HUES6 (cell line): ENCODE results near the gene PELI3.

Experiments
- H3K27ac ChIP-seq: 2 replicates; pipeline ENCODE4 v1.7.0; 2013; ENCODE audit warnings: low read depth, mild to moderate bottlenecking, low read length, inconsistent platforms
- H3K27me3 ChIP-seq: 2 replicates; pipeline ENCODE4 v1.6.1; 2013; ENCODE audit warnings: low read length; ENCODE audit not compliant: control insufficient read depth, insufficient read depth
- H3K36me3 ChIP-seq: 2 replicates; pipeline ENCODE4 v1.6.1; 2013; ENCODE audit warnings: low read length; ENCODE audit not compliant: control insufficient read depth, insufficient read depth
- H3K4me1 ChIP-seq: 2 replicates; pipeline ENCODE4 v1.6.1; 2013; ENCODE audit warnings: low read length; ENCODE audit not compliant: control insufficient read depth, insufficient read depth
- H3K4me3 ChIP-seq: 2 replicates; pipeline ENCODE4 v1.5.1; 2013; ENCODE audit warnings: low read depth, low read length
- H3K9ac ChIP-seq: one replicate; pipeline ENCODE4 v1.6.1; 2013; ENCODE audit warnings: mild to moderate bottlenecking, low read length
- H3K9me3 ChIP-seq: 2 replicates; pipeline ENCODE4 v1.6.1; 2013; ENCODE audit warnings: low read depth, low read length; ENCODE audit not compliant: control insufficient read depth, insufficient read depth

PELI3 gene

DNA sequence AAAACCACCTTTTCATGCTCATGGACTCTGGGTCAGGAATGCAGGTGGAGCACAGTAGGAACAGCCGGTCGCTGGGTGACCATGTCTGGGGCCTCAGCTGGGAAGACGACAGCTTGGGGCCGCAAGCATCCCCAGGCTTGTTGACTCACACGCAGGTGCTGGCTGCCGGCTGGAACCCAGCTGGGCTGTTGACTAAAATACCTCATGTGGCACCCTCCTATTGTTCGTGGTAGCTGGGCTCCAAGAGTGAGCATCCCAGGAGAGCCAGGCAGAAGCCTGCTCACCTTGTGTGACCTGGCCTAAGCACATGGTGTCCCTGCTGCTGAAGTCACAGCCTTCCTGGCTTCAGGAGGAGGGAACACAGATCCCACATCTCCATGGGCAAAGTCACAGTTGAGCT is 22.9 kb downstream of the PELI3 start:
- no peaks in the 10 kb centered on the region for H3K27me3 ChIP-seq
- no peaks in the 10 kb centered on the region for H3K9me3 ChIP-seq
- H3K36me3 ChIP-seq, result peaks cover 68% of the 10 kb centered on the region
- H3K4me3 ChIP-seq, result no peak overlapping the region
- no peak overlapping the region for H3K9ac ChIP-seq
- H3K27ac ChIP-seq, result no peak overlapping the region
- 0 out of 2 replicates have a peak, but pooled peaks cover 4% of the 10 kb centered on the region for H3K4me1 ChIP-seq

DNA sequence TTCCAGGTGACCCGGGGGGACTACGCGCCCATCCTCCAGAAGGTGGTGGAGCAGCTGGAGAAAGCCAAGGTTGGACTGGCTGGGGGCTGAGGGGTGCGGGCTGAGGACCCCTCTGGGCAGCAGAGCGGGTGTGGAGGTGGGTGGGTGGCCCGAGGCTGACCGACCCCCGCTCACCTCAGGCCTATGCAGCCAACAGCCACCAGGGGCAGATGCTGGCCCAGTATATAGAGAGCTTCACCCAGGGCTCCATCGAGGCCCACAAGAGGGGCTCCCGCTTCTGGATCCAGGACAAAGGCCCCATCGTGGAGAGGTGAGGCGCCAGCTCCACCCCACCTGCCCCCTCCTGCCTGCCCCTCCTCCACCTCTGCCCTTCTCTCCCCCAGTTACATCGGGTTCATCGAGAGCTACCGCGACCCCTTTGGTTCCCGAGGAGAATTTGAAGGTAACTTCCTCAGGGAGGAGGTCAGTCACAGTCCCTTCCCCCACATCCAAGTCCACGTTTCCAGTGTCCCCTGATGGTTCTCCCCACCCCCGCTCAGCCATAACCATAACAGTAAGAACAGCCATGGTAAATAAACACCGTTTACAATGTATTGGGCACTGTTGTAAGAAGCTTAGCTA is 24.7 kb downstream of the PELI3 start:
- Histone ChIP-seq H3K9me3 (no peaks in the 10 kb centered on the region), H3K27ac (no peak overlapping the region), H3K4me1 (peaks cover 4% of the 10 kb centered on the region; the same call in 1 of the 2 replicates), H3K4me3 (no peak overlapping the region), H3K27me3 (no peaks in the 10 kb centered on the region), H3K36me3 (peaks cover 69% of the 10 kb centered on the region), H3K9ac (no peak overlapping the region)

GRCh38 chr11:66492161-66492865 is 25.6 kb downstream of the PELI3 start:
- H3K4me1 ChIP-seq, result peaks cover 4% of the 10 kb centered on the region; the same call in 1 of the 2 replicates
- H3K36me3 ChIP-seq, result peaks cover 69% of the 10 kb centered on the region
- H3K27me3 ChIP-seq, result no peaks in the 10 kb centered on the region
- no peak overlapping the region for H3K27ac ChIP-seq
- H3K9me3 ChIP-seq, result no peaks in the 10 kb centered on the region
- no peak overlapping the region for H3K9ac ChIP-seq
- H3K4me3 ChIP-seq, result no peak overlapping the region

- Histone ChIP-seq H3K4me3 (no peak overlapping the region), H3K27ac (no peak overlapping the region), H3K9me3 (no peaks in the 10 kb centered on the region), H3K4me1 (peaks cover 4% of the 10 kb centered on the region; the same call in 1 of the 2 replicates), H3K36me3 (peaks cover 65% of the 10 kb centered on the region), H3K27me3 (no peaks in the 10 kb centered on the region), H3K9ac (no peak overlapping the region)
These were observed 26.4 kb downstream of the PELI3 start for GRCh38 chr11:66493130-66493529.

DNA sequence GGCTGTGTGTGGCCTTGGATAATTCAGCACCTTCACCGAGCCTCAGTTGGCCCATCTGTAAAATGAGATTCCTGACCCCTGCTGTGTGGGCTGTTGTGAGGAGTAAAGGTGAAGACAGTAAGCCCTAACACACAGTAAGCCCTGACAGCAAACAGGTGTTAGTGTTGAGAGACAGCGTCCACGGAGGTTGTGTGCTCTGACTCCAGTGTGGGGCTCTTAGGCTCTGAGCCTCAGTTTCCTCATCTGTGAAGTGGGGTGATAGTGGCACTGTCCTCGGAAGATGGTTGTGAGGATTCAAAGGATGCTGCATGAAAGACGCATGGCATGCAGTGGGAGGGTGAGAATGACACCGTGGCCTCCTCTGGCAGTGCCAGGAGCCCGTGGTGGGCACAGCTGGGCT is 27.8 kb downstream of the PELI3 start:
- no peak overlapping the region for H3K27ac ChIP-seq
- no peak overlapping the region for H3K9ac ChIP-seq
- peaks cover 62% of the 10 kb centered on the region for H3K36me3 ChIP-seq

DNA sequence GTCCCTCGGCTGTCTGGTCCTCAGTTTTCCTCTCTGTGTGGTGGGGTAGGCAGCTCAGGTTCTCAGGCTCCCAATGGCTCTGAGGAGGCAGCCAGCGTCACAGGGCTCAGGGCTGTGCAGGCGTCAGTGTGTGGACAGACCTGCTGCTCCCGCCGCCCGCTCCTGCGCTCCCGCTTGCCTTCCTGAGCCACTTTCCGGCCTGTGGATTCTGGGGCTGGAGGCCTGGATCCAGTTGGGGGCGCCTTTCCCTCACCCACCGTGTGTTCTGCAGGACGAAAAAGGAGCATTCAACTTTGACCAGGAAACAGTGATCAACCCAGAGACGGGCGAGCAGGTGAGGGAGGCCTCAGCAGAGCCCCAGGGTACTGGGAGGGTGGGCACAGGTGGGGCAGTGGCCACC is 28.2 kb downstream of the PELI3 start:
- Histone ChIP-seq H3K36me3 (peaks cover 58% of the 10 kb centered on the region), H3K9me3 (no peaks in the 10 kb centered on the region), H3K4me3 (no peak overlapping the region), H3K4me1 (peaks cover 4% of the 10 kb centered on the region; the same call in 1 of the 2 replicates), H3K27ac (no peak overlapping the region), H3K27me3 (no peaks in the 10 kb centered on the region), H3K9ac (no peak overlapping the region)

More for the DNA sequence above, 27.8 kb downstream of the PELI3 start:
- Histone ChIP-seq H3K4me1 (peaks cover 4% of the 10 kb centered on the region; the same call in 1 of the 2 replicates), H3K4me3 (no peak overlapping the region), H3K9me3 (no peaks in the 10 kb centered on the region), H3K27me3 (no peaks in the 10 kb centered on the region)

DNA sequence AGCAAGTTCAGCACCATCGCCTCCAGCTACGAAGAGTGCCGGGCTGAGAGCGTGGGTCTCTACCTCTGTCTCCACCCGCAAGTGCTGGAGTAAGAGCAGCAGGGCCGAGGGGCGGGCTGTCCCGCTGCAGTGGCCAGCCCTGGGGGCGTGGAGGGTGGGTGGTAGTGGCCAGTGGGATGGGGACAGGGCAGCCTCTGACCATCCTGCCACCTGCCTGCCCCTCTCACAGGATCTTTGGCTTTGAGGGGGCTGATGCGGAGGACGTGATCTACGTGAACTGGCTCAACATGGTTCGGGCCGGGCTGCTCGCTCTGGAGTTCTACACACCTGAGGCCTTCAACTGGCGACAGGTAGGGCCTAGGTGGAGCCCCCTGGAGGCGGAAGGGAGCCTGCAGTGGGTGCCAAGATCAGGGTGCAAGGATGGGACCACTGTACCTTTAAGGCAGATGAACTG is 28.7 kb downstream of the PELI3 start:
- H3K27me3 ChIP-seq, result no peaks in the 10 kb centered on the region
- H3K36me3 ChIP-seq, result peaks cover 56% of the 10 kb centered on the region
- no peak overlapping the region for H3K9ac ChIP-seq
- peaks cover 4% of the 10 kb centered on the region; the same call in 1 of the 2 replicates for H3K4me1 ChIP-seq
- no peak overlapping the region for H3K27ac ChIP-seq
- no peak overlapping the region for H3K4me3 ChIP-seq
- H3K9me3 ChIP-seq, result no peaks in the 10 kb centered on the region

DNA sequence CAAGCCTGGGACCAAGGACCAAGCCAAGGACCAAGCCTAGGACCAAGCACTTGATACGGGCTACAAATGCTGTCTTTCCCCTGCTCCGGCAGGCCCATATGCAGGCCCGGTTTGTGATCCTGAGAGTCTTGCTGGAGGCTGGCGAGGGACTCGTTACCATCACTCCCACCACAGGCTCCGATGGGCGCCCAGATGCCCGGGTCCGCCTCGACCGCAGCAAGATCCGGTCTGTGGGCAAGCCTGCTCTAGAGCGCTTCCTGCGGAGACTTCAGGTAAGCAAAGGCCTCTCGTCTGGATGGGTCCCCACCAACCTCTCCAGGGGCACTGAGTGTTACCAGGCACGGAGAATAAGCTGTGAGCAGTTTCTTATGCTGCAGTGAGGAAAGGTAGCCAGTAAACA is 30.5 kb downstream of the PELI3 start:
- no peaks in the 10 kb centered on the region for H3K27me3 ChIP-seq
- H3K4me3 ChIP-seq, result no peak overlapping the region
- peaks cover 50% of the 10 kb centered on the region for H3K36me3 ChIP-seq
- H3K9ac ChIP-seq, result no peak overlapping the region
- H3K4me1 ChIP-seq, result no peaks in the 10 kb centered on the region; the same call in 1 of the 2 replicates
- H3K27ac ChIP-seq, result no peak overlapping the region
- no peaks in the 10 kb centered on the region for H3K9me3 ChIP-seq

DNA sequence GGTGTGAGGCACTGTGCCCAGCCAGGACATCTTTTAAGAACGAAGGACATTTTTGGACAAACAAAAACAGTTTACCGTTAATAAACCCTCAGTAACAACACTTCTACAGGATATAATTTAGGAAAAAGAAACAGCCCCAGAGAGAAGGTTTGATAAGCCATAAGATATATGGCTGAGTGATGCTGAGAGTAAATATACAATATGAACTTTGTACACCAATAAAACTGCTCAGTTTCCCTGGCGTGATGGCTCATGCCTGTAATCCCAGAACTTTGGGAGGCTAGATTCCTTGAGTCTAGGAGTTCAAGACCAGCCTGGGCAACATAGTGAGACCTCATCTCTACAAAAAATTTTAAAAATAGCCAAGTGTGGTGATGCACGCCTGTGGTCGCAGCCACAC is 31.8 kb downstream of the PELI3 start:
- Histone ChIP-seq H3K27ac (no peak overlapping the region), H3K9ac (no peak overlapping the region), H3K4me1 (no peaks in the 10 kb centered on the region; the same call in 1 of the 2 replicates), H3K36me3 (peaks cover 37% of the 10 kb centered on the region), H3K9me3 (no peaks in the 10 kb centered on the region), H3K27me3 (no peaks in the 10 kb centered on the region), H3K4me3 (no peak overlapping the region)

DNA sequence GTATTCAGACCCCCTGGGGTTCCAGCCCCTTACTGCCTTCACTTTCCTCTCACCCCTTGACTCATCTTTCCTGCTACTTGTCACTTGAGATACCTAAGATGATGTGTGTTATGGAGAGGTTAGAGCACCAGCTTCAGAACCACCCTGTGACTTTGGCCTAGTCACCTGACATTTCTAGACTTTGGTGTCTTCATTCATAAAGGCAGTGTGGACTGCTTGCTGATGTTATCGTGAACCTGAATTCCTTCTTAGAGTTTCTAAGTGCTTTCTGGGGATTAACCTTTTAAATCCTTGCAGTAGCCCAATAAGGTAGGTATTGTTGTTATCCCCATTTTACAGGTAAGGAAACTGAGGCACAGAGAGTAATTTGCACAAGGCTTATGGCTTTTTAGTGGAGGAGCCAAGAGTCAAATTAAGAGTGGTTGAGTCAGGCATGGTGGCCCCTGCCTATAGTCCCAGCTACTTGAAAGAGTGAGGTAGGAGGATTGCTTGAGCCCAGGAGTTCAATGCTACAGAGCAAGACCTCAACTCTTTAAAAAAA is 38.6 kb downstream of the PELI3 start:
- no peak overlapping the region for H3K27ac ChIP-seq
- H3K9ac ChIP-seq, result no peak overlapping the region
- no peaks in the 10 kb centered on the region for H3K9me3 ChIP-seq
- peaks cover 31% of the 10 kb centered on the region for H3K36me3 ChIP-seq
- H3K4me1 ChIP-seq, result peaks cover 4% of the 10 kb centered on the region
- H3K27me3 ChIP-seq, result no peaks in the 10 kb centered on the region
- H3K4me3 ChIP-seq, result no peak overlapping the region

- H3K27ac ChIP-seq, result no peak overlapping the region
- H3K36me3 ChIP-seq, result peaks cover 33% of the 10 kb centered on the region
- H3K9me3 ChIP-seq, result no peaks in the 10 kb centered on the region
- peaks cover 4% of the 10 kb centered on the region for H3K4me1 ChIP-seq
- no peak overlapping the region for H3K9ac ChIP-seq
- no peaks in the 10 kb centered on the region for H3K27me3 ChIP-seq
- H3K4me3 ChIP-seq, result no peak overlapping the region
These were observed 42.4 kb downstream of the PELI3 start for GRCh38 chr11:66509131-66509561.
